GM18508 (cell line): Measurements from ENCODE around the gene FOXN3.

ENCODE experiments used
- ATAC-seq: cut with Tn5 transposase; IDR thresholded peaks from one replicate; pipeline ENCODE4 v1.9.1; 2021; ENCODE audit warnings: moderate number of reproducible peaks; ENCODE audit not compliant: insufficient read depth, unreplicated experiment

FOXN3 gene

DNA sequence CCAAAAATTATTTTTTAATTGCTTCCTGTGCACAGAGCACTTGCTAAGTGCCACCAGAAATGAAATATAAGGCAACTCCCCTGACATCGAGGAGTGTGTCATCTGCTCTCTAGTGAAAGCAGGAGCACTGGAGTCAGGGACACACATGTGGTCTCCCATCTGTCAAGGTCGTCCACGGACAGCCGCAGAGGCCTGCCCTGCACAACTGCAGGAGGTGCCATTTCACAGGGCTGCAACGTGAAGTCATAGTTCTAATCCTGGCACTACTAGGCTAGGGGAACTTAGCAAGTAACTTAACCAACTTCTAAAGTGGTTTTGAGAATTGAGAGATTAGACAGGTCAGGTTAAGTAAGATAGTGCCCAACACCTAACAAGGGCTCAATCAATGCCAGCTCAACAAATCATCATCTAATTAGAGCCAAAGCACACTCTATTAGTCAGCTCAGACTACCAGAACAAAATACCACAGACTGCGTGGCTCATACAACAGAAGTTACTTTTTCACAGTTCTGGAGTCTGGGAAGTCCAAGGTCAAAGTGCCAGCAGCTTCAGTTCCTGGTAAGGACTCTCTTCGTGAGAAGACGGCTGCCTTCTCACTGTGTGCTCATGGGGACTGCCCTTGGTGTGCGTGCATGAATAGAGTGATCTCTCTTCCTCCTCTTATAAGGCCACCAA, 30.7 kb downstream of the FOXN3 start:
- ATAC-seq = no peak

DNA sequence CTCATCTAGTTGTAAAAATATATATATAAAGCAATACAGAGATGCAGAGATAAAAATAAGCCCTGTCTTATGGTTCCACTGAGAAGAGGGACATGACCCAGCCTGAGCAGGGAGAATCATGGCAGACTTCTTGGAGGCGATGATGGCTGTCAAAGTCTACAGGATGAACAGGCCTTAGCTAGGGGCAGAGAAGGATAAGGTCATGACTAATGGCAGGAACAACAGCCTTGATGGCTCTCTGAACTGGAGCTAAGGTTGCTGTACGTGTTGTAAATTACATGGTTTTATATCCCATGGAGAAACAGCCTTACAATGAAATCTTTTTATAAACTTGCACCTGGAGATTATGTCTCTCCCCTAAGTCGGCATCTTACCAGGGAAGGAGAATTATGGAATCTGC, 32.4 kb downstream of the FOXN3 start:
- ATAC-seq = no peak

DNA sequence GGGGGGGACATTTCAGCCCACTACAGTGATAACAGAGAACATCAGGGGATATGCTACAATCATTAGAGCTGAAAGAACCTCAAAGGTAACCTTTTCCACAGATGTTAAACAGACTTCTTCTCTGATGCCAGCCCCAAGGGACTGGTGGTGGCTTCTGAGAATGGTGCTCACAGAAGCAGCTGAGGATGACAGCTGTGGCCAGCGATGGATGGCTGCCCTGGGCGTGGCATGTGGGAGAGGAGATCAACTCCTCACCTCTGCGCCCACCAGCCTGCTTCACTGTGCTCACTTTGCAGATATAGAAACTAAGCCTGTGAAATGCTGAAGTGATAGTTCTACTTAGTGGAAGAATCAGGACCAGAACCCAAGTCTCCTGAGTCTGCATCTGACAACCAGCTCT, 33.0 kb downstream of the FOXN3 start:
- peak; percentile 76 for ATAC-seq

DNA sequence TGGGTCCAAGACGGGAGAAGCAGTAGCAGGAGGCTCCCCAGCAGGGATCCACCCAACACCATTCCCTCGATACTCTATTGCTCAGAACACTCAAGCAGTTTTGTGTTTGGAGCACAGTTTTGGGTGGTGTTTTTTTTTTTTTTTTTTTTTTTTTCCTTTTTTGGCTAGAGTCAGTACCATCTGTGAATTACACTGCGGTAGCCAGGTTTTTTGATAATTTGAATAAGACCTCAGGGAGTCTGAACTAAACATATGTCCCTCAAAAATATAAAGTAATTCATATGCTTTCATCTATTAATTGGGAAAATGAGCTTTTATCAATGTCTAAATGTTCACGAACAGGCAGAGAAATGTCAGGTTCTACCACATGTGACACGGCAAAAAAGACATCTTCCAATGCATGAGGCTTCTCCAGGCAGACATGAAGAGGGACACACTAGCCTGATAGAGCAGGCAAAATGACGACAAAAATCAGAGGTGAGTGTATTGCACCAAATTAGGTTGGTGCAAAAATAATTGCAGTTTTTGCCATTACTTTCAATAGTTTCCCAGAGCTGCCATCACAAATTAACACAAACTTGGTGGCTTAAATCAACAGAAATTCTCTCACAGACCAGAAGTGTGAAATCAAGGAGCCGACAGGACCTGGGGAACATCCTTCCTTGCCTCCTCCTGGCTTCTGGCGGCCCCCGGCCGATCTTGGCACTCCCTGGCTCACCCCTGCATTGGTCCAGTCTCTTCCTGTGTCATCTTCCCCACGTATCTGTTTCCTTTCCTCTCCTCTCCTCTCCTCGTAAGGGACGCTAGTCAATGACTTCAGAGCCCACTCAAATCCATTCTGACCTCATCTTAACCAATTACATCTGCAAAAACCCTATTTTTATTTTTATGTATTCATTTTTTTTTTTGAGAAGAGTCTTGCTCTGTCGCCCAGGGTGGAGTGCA, 33.9 kb downstream of the FOXN3 start:
- ATAC-seq = no peak

DNA sequence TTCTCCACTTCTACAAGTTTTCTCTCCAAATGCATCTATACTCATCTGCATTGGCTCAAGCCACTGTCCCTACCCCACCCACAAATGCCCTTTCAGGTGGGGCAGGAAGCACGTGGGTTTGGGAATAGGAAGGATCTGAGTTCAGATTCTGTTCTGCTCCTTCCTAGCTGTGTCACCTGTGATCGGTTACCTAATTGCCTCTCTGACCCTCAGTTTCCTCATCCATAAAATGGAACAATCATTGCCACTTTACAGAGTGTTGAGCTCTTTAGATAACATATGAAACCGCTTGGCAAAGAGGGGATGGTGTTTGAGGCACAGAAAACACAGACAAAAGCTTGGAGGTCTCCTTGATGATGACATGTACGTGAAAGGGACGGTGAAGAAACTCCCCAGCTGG, 34.5 kb downstream of the FOXN3 start:
- ATAC-seq = no peak

DNA sequence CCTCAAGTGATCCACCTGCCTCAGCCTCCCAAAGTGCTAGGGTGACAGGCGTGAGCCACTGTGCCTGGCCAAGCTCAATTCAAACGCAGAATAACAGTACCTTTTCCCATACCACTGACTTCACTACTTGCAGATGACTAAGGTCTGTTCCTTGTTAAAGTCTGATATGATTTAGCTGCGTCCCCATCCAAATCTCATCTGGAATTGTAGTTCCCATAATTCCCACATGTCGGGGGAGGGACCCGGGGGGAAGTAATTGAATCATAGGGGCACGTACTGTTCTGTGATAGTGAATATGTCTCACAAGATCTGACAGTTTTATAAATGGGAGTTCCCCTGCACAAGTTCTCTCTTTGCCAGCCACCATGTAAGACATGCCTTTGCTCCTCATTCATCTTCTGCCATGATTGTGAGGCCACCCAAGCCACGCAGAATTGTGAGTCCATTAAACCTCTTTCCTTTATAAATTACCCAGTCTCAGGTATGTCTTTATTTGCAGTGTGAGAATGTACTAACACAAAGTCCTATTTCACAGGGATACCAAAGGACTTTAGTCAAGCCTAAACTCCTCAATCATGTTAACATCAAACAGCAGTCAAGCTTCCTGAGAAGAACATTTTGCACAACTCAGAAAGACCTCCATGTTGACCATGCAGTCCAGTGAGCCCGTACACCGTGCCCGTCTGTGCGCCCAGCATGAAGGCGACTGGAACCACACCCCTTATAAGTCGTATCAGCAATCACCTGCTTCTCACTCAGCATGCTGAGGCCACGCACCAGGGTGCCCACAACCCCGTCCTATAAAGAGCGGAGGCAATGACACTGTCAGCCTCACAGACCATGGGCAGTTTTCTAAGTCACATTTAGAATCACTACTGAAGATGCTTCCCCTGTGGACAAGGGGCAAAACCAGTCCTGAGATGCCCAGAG, 36.9 kb downstream of the FOXN3 start:
- ATAC-seq = no peak

DNA sequence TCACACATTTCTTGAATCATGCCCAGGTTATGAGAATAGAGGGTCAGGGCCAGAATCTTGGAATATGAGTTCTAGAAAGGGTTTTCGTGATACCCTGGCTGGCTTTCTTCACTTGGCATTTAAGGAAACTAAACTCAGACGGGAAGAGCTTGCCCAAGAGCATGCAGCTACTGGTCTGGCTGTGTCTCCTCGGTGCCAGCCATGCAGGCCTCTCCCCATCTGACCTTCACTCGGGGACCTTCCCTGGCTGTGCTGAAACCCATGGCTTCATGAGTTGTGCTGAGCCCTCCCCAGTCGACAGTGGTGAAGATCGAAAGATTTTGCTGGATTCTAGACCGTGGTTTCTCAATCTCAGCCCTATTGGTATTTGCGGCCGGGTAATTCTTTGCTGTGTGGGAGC, 38.0 kb downstream of the FOXN3 start:
- no peak for ATAC-seq

DNA sequence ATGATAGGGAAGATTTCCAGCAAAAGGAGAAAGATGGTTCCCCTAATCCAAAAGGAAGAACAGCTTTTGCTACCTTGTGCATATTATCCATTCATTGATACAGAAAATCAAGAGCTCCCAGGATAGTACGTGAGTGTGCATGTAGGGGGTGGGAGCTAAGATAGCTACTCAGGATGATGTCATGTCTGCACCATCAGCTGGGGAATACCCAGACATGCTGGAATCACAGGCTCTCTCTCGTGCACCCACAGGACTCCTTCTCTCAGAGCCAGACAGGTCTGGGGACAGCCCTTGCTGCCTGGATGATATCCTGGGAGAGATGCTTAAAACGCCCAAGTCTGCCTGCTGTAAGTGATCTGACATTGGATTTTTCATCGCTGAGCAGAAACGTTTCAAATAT, 38.9 kb downstream of the FOXN3 start:
- ATAC-seq = peak; percentile 91

DNA sequence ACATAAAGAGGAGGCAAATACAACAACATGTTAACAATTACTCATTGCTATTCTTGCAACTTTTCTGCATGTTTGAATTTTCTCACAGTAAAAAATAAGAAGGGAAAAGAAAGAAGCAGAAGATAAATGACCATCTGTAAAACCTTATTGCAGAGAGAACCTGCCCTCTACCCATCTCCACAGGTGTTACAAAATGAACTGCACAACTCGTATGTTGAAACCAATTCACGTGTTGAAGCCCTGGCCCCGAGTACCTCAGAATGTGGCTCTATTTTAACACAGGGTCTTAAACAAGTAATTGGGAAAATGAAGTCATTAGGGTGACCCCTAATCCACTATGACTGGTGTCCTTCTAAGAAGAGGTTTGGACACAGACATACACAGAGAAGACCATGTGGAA, 39.5 kb downstream of the FOXN3 start:
- ATAC-seq = no peak

DNA sequence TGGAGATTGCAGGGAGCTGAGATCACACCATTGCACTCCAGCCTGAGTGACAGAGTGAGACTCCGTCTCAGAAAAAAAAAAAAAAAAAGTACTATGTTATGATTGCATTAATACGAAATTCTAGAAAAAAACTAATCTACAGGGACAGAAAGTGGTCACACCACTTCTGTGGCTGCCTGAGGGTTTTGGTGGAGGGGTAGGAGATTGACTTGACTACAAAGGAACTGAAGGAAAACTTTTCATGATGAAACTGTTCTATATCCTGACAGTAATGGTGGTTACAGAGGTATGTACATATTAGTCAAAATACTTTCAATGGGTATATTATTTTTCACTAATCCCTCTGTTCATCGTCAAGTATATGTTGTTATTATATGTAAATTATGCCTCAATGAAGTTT, 42.1 kb downstream of the FOXN3 start:
- ATAC-seq = no peak

DNA sequence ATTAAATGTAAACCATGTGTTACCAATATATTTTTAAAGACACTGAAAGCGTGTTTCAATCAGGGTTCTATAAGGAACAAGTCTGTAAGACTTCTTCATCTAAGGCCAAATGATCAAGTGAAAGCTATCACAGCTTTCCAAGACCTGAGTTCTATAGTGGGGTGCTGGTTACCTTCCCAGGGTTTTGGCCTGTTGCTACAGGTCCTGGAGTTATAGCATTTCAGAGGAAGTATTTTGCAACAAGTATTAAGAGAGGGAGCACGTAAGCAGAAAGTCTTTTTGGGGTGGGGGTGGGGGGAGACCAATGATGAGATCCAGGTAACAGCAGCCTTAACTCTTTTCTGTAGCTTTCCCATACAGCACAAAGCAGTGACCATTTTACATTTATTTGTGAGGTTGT, 43.8 kb downstream of the FOXN3 start:
- no peak for ATAC-seq

DNA sequence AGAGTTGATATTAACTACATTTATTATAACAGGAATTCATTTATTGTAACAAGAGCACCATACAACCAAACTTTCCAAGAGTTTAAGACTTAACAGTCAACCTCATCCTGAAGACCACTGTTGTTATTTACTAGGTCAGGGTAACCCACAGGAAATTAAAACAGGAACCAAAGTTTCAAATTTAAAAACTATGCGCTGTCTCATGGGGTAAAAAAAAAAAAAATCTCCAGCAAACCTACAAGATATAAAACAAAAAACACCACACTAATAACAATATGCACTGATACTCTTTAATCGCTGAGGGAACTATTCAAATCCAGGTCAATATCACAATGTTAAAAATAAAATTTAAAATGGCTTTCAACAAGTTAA, 44.5 kb downstream of the FOXN3 start:
- ATAC-seq = no peak

DNA sequence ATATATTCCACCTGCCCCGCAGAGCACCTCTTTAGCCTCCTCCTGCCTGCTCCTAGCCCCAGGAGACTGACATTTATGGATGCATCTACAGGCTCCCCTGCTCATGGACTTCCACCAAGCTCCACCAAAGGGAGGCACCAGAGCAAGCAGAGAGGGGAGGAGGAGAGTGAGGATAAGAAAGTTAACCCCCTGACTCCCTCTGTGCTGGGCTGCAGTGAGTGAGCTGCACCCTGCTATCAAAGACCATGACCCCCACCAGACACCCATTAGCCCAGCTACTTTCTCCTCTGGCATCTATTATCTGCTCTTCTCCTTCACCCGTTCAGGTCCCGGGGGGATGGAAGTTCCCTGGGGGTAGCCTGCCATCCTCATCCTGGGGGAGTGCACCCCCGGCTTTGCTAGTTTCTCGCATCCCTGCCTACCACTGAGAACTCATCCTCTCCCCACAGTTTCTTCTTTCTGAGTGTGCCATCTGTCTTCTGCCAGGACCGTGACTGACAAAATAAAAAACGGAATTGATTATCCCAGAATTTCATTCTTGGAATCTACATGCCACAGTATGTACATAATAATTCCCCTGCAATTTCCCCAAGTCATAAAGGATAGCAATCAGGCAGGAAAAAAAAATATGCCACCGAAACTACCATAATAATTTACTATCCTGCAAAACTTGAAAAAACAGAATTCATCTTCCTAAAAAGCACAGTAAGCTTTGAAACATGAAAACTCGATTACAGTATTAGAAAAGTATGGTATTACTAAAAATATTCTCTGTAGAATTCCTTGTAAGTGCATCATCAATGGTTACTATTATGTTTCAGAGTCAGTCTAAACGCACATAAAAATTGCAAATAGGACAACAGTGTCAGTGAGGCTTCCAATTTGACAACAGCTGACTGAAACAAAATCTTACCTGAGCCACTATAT, 45.2 kb downstream of the FOXN3 start:
- ATAC-seq = no peak

DNA sequence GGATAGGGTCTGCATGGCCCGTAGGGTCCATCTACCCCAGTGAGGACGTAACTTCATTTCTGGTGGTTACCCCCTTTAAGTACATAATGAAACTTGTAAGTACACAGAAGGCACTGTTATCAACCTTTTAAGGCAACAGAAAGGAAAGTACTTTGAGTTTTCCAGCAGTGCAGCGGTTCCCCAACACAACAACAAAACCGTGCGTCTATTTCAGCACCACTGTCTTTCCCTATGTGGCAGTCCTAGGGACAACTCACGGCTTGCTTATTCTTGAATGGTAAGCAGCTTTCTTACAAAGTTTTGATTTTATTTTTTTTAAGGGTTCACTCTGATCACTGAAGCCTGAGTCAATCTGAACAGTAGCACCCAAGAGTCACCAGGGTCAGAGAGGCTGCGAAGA, 46.3 kb downstream of the FOXN3 start:
- no peak for ATAC-seq

DNA sequence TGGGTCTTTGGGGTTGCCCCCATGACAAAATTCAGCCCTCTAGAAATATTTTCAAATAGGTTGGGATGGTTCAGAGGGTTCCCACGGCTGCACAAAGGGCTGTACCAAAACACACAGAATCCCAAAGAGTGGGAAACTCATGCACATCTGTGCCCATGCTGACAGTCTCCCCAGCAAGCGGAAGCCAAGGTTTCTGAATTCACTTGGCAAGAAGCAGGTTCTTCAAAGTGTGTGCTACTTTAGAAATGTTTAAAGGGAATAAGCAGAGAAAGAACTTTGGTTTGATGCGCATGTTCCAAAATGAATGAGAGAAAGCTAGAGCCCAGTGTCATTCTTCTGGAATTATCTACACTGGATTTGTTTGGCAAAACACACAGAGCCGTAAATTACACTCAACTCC, 46.7 kb downstream of the FOXN3 start:
- ATAC-seq = no peak

DNA sequence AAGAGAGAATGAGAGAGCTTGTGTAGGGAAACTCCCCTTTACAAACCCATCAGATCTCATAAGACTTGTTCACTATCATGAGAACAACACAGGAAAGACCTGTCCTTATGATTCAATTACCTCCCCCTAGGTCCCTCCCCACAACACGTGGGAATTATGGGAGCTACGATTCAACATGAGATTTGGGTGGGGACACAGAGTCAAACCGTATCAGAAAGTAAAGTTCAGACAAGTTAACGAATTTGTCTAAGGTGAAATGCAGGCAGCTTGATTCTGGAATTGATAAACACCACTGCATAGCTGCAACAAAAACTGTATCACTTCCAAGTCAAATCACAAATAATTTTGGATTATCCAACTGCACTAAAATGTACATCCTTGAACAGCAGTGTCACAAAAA, 47.4 kb downstream of the FOXN3 start:
- ATAC-seq = no peak

DNA sequence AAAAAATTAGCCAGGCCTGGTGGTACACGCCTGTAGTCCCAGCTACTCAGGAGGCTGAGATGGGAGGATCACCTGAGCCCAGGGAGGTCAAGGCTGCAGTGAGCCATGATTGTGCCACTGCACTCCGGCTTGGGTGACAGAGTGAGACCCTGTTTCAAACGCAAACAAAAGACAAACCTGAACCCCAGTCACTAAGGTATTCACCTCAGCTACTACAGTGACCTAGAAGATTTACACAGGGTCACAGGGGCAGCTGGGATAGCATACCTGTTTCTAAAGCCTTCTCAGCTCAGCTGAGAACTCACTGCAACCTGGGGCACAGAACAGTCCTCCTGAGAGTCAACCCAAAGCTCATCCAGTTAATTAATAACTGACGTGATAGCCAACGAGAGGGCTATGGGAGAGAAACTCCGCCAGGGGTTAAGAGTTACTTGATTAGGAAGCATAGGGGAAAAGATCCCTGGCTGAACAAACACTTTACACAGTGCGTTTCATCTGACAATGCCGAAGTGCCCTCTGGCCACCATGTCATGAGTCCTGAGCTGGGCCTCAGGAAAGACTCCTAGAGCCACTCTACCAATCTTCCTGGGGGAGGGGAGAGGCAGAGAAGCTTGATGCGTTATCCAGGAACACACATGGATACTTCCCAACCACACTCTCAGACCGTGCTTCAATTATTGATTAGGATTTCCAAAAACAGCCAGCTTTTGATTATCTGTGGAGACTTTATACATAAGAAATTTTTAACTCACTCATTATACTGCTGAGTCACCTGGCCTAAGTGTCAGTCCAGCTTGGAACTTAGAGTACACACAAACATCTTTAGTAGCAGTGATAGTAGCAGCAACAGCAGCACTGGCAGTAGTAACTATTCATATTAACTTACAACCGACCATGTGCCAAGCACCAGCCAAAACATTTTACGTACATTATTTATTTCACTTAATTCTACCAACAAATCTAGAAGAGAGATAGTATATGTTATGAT, 48.2 kb downstream of the FOXN3 start:
- no peak for ATAC-seq

DNA sequence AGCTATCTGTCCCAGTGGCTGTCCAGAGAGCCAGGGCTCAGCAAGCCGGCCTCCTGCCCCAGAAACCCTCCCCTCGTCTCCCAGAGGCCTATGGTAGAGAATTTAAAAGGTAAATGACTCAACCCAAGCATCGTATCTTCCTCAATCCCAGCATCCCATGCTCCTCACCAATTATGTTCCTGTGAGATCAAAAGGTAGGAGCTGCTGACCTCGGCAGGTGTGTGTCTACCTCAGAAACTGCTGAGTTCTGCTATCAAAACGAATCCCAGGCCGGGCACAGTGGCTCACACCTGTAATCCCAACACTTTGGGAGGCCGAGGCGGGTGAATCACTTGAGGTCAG, 49.3 kb downstream of the FOXN3 start:
- no peak for ATAC-seq
